MV-4-11 (cell line): Measurements from ENCODE around the gene MRNIP.
"Not testable (repeated sequence)": the region's sequence is repeated elsewhere in the genome, so short reads cannot be mapped to it uniquely, and the experiment has no call there.

Experiments
- DNase-seq: peaks from one replicate; lab custom pipeline; 2025; lab: John Stamatoyannopoulos, UW

MRNIP gene

DNA sequence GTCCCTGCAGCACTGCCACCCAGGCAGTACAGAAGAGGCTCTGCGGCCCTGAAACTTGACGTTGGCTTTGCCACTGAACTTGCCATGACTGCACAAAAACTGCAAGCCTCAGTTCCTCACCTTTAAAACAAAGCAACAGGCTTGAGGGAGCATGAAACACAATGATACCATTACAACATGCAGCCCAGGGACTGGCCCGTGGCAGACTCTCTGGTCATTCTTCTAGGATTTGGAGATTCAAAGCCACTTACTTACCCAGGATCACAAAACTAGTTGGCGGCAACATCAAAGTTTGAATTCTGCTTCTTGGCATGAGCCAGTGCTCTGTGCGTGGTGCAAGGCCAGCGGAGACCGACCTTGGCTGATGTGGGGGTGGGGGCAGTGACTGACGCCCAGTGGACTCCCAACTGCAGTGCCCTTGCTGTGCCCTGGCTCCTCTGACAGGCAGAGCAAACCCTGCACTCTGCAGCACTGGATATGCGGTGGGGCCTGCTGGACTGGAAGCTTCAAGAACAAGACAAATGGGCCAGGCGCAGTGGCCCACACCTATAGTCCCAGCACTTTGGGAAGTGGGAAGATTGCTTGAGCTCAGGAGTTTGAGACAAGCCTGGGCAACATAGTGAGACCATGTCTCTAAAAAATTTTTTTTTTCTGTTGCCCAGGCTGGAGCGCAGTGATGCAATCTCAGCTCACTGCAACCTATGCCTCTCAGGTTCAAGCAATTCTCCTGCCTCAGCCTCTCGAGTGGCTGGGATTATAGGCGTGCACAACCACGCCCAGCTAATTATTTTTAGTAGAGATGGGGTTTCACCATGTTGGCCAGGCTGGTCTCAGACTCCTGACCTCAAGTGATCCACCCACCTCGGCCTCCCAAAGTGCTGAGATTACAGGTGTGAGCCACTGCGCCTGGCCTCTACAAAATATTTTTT is 19.0 kb downstream of the MRNIP start:
- DNase-seq = no peak

DNA sequence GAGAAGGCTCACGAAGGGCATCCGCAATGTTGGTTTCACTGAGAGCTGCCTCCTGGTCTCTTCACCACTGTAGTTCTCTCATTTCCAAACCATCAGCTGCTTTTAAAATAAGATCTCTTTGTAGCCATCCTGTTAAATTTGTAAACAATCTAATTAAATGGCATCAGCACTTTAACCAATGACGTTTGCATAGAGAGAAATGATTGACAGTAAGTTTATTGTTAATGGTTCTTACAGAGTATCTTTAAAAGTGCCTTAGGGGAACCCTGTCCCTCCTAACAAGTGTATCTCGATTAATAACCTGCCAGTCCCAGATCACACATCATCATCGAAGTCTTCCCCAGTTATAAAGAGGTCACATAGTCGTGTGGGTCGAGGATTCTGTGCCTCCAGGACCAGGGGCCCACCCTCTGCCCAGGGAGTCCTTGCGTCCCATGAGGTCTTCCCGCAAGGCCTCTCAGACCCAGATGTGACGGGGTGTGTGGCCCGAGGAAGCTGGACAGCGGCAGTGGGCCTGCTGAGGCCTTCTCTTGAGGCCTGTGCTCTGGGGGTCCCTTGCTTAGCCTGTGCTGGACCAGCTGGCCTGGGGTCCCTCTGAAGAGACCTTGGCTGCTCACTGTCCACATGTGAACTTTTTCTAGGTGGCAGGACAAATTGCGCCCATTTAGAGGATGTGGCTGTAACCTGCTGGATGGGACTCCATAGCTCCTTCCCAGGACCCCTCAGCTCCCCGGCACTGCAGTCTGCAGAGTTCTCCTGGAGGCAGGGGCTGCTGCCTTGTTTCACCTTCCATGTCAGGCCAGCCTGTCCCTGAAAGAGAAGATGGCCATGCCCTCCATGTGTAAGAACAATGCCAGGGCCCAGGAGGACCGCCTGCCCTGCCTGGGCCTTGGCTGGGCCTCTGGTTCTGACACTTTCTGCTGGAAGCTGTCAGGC is 21.3 kb downstream of the MRNIP start:
- DNase-seq = no peak

DNA sequence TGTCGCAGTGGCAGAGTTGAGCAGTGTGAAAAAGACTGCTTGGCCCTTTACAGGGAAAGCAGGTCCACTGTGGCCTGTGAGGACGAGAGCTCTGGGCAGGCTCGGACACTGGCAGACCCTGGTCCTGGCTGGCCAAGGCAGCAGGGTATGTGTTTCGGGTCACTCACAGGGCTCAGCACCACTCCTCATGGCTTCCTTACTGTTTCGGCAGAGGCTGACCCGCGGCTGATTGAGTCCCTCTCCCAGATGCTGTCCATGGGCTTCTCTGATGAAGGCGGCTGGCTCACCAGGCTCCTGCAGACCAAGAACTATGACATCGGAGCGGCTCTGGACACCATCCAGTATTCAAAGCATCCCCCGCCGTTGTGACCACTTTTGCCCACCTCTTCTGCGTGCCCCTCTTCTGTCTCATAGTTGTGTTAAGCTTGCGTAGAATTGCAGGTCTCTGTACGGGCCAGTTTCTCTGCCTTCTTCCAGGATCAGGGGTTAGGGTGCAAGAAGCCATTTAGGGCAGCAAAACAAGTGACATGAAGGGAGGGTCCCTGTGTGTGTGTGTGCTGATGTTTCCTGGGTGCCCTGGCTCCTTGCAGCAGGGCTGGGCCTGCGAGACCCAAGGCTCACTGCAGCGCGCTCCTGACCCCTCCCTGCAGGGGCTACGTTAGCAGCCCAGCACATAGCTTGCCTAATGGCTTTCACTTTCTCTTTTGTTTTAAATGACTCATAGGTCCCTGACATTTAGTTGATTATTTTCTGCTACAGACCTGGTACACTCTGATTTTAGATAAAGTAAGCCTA is 22.2 kb downstream of the MRNIP start:
- peak; percentile 38 for DNase-seq

GRCh38 chr5:179834871-179835270 is 23.7 kb downstream of the MRNIP start:
- DNase-seq = not testable (repeated sequence)

DNA sequence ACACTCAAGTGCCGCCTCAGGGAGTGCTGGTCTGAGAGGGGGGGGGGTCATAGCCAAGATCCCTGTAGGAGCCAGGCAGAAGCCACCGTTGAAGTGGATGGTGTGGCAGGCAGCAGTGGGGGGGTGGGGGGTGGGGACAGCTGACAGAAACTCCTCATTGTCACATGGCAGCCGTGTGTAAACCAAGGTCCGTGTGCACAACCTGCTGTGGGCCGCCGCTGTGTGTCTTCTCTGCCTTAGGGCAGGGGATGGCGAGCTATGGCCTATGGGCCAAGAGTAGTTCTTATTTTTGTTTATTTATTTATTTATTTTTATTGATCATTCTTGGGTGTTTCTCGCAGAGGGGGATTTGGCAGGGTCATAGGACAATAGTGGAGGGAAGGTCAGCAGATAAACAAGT is 24.5 kb downstream of the MRNIP start:
- no peak for DNase-seq

- no peak for DNase-seq
These were observed 24.9 kb downstream of the MRNIP start for GRCh38 chr5:179833709-179834070.

DNA sequence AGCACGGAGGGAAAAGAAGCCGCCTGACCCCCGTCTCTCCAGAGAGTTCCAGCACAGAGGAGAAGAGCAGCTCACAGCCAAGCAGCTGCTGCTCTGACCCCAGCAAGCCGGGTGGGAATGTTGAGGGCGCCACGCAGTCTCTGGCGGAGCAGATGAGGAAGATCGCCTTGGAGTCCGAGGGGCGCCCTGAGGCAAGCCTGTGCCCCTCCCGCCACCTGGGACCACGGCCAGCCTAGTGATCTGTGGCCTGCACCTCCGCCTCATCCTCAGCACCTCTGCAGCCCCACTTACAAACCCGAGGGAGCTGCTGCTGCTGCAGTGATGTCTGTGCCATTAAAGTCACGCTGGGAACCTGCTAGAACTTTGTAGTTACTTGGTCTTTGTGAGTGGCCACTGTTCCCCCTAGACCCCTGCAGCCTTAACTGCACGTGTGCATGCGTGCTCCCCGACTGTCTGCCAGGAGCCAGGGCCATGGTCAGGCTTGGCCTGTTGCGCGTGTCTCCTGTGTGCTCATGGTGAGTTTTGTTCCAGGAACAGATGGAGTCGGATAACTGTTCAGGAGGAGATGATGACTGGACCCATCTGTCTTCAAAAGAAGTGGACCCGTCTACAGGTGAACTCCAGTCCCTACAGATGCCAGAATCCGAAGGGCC is 25.4 kb downstream of the MRNIP start:
- no peak for DNase-seq

DNA sequence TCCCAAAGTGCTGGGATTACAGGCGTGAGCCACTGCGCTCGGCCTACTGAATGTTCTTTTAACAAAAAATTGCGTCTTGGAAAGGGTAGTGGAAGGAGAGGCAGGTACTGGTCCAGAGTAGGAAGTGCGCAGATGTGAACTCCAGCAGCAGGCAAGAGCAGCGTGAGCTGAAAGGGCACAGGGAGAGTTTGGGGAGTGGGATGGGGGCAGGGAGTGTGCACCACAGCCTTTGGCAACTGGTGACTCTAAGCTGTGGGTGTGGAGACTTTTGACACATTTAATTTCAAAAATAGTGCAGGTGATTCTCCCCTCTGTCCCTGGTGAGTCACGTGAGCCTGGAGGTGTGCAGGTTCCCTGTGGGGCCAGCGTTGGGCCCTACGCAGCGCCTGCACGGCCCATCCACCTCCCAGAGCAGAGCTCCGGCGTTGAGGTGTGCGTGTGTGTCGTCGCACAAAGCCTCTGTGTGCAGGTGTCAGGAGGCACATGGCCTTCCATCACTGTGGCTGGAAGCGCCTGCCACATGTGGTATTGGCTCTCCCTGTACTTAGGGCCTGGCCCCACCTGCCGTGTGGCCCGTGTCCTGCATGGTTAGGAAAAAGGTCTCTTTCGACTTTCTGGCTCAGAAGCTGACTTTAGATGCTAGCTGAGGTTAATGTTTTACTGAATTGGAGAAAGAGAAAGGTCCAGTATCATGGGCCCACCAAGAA is 26.4 kb downstream of the MRNIP start:
- no peak for DNase-seq

GRCh38 chr5:179830818-179831468 is 27.7 kb downstream of the MRNIP start:
- no peak for DNase-seq

DNA sequence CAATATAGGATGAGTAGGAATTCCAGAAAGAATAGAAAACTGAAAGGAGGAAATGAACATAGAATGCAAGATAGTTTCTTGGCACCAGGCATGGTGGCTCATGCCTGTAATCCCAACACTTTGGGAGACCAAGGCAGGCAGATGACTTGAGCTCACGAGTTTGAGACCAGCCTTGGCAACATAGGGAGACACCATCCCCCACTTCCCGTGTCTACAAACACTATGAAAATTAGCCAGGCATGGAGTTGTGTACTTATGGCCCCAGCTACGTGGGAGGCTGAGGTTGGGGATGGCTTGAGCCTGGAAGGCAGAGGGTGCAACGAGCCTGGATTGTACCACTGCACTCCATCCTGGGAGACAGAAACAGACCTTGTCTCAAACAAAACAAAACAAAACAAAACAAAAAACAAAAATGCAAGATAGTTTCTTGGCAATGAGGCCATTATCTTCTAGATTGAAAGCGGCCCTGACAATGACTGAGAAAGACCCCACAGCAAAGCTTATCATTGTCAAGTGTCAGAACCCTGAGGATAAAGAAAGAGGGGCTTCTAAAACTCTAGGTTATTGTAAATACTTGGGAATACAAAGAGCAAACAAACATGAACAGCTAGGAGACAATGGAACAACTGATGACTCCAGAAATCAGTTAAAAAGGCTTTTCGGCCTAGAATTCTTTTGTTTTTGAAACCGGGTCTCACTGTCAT is 28.7 kb downstream of the MRNIP start:
- DNase-seq = no peak

DNA sequence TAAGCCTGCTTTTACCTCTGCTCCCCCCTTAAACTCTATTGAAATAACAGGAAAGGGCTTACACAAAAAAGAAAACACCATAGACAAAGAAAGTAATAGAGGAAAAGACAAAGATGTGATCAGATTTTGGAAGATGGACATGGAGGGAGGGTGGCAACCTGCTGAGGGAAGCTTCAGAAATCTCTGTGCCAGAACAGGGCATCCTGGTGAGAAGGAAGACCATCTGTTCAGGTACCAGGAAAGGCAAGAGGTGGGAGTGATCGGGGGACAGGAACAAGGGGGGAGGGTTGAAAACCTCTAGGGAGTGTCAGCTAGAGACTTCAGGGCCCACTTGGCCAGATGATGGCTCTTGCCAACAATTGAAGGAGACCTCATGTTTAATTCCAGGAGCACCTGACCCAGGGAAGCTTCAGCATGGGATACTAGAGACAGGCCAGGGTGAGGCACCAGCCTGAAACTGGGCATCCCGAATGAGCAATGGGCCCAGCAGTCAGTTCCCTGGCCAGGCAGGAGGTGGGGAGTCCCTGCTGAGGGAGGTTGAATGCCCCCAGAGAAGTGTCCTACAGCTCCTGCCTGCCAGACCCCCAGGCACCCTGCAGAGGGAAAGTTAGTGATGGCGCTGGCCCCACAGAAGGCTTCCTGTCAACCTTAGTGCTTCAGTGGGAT is 29.7 kb downstream of the MRNIP start:
- DNase-seq = no peak

DNA sequence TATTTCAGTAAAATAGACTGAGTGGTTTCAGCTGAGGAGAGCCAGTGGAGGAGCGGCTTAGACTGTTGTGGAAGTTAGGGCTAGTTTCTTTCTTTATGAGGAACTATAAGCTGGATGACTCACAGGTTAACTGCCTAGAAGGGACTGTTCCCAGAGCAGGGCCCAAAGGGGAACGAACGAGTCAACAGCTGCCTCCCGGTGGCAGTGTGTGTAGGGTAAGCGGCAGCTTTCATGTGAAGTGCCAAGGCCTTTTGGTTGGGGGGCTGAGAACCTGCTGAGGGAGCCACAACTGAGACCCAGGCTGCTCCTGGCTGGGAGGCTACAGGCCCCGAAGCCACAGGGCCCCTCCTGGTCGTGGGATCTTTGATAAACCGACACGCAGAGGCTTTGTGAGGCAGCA is 30.9 kb downstream of the MRNIP start:
- DNase-seq = peak; percentile 97

DNA sequence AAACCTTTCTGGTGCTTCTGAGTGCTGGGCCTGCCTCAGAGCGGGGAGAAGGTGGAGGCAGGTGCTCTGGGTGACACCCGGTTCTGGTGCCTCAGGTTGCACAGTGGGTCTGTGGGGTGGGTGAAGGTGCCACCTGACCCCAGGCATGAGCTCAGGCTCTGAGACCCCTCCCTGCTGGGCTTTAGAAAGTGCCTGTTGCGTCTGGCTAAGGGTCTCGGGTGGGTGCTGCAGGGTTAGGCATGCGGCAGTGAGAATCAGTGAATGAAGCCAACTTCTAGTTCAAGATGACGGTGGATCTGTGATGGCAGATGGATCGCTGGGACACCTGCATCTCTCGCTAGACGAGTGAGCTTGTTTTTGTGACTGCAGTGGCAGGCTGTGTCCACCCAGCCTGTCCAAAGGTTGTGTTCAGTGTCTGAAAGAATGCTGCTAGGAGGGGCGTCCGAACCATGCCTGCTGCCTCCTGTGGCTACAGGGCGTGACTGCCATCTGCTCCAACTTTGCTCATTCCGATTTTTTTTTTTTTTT is 32.9 kb downstream of the MRNIP start:
- no peak for DNase-seq

DNA sequence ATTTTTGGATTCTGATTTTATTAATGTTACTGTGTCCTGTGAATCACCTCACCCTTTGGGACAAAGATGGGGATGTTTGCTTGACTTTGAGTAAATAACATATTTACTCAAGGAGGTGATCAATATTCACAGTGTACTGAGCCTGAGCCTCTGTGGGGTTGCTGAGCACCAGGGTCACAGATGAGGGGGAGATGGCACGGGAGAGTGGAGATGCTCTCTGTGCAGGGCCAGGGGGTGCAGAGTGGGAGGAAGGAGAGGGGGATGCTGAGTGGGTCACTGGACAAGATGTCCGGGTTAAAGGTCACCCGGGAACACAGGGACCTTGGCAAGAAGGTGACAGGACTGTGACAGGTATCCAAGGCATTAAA is 33.9 kb downstream of the MRNIP start:
- DNase-seq = no peak

- no peak for DNase-seq
These were observed 34.5 kb downstream of the MRNIP start for GRCh38 chr5:179823937-179824744.

- no peak for DNase-seq
These were observed 36.1 kb downstream of the MRNIP start for GRCh38 chr5:179822444-179822990.

DNA sequence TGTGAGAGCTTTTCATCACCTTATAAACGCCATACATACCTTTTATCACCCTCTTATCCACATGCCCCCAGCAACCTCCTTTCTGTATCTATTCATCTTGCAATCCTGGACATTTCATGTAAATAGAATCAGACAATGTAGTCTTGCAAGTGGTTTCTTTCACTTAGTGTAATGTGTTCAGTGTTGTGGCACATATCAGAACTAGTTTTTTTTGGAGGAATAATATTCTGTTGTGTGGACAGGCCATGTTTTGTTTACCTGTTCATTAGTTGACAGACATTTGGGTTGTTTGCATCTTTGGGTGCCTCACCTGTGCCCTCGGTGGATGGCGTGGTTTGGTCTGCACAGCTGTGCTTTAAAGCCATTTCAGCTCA is 36.6 kb downstream of the MRNIP start:
- no peak for DNase-seq
